Keratinocyte (primary cell): ENCODE measurements around the gene GPR158. TPM values are rescaled to one million over a fixed set of nuclear protein-coding genes. Genes with fewer than 3 reads are reported as not detected.

Source experiments
- DNase-seq: peaks from one replicate; pipeline ENCODE4 v3.0.0-alpha.2; 2011; ENCODE audit warnings: low read depth, missing footprints, low spot score
- FAIRE-seq: peaks from 2 replicates; lab custom pipeline; 2011; peaks lifted over from hg19 to GRCh38; lab: Jason Lieb, UNC
- H2AFZ ChIP-seq: 2 replicates; pipeline ENCODE4 v1.6.0; 2012; ENCODE audit warnings: low read length, control low read depth, inconsistent platforms; ENCODE audit not compliant: control insufficient read depth
- H3K27ac ChIP-seq: 2 replicates; pipeline ENCODE4 v1.5.1; 2011; ENCODE audit warnings: low read length; ENCODE audit not compliant: control insufficient read depth, insufficient read depth
- H3K27me3 ChIP-seq: 3 replicates; pipeline ENCODE4 v1.6.0; 2011; ENCODE audit warnings: low read length; ENCODE audit not compliant: control insufficient read depth, insufficient read depth; ENCODE audit errors: extremely low read depth
- H3K36me3 ChIP-seq, 2 experiments: 2 replicates in 1 of 2; 3 replicates in 1 of 2; pipeline ENCODE4 v1.5.1; 2011; ENCODE audit warnings: low read length in 2 of 2, mild to moderate bottlenecking in 1 of 2; ENCODE audit not compliant: control insufficient read depth in 2 of 2, insufficient read depth in 2 of 2; ENCODE audit errors: extremely low read depth in 1 of 2
- H3K4me1 ChIP-seq: 3 replicates; pipeline ENCODE4 v1.5.1; 2011; ENCODE audit warnings: low read length; ENCODE audit not compliant: control insufficient read depth, insufficient read depth; ENCODE audit errors: extremely low read depth
- H3K4me2 ChIP-seq: 3 replicates; pipeline ENCODE4 v1.6.0; 2011; ENCODE audit warnings: low read depth, low read length; ENCODE audit not compliant: control insufficient read depth, insufficient read depth; ENCODE audit errors: extremely low read depth
- H3K4me3 ChIP-seq, 3 experiments: fragments of 200-600 bp in 1 of 3; sonication (generic) in 1 of 3; 2 replicates in 2 of 3; 3 replicates in 1 of 3; pipeline ENCODE4 v1.5.1; 2011 to 2016; ENCODE audit warnings: low read length in 3 of 3, mild to moderate bottlenecking in 3 of 3, control low read depth in 2 of 3, inconsistent platforms in 1 of 3, low read depth in 1 of 3, mixed read lengths in 1 of 3, mixed run types in 1 of 3, moderate library complexity in 1 of 3; ENCODE audit not compliant: control insufficient read depth in 2 of 3, insufficient read depth in 2 of 3; ENCODE audit errors: extremely low read depth in 1 of 3
- H3K79me2 ChIP-seq: 2 replicates; pipeline ENCODE4 v1.6.0; 2012; ENCODE audit warnings: low read length; ENCODE audit not compliant: control insufficient read depth, insufficient read depth
- H3K9ac ChIP-seq: 3 replicates; pipeline ENCODE4 v1.6.0; 2011; ENCODE audit warnings: low read length; ENCODE audit not compliant: control insufficient read depth, insufficient read depth; ENCODE audit errors: extremely low read depth
- H3K9me1 ChIP-seq: 3 replicates; pipeline ENCODE4 v1.6.0; 2011; ENCODE audit warnings: low read length; ENCODE audit not compliant: control insufficient read depth, insufficient read depth; ENCODE audit errors: extremely low read depth
- H3K9me3 ChIP-seq: 2 replicates; pipeline ENCODE4 v1.5.1; 2012; ENCODE audit warnings: low read depth, low read length; ENCODE audit not compliant: control insufficient read depth
- H4K20me1 ChIP-seq: 3 replicates; pipeline ENCODE4 v1.6.0; 2011; ENCODE audit warnings: low read length; ENCODE audit not compliant: control insufficient read depth, insufficient read depth; ENCODE audit errors: extremely low read depth
- CTCF ChIP-seq, 3 experiments: IDR thresholded peaks in 1 of 3; conservative IDR thresholded peaks in 1 of 3; optimal IDR thresholded peaks in 1 of 3; 2 replicates in 2 of 3; 3 replicates in 1 of 3; pipeline versions ENCODE3 to v1.5.1; 2011; ENCODE audit warnings: low read length in 3 of 3, mild to moderate bottlenecking in 3 of 3, moderate library complexity in 2 of 3, control low read depth in 1 of 3, inconsistent platforms in 1 of 3; ENCODE audit not compliant: insufficient read depth in 2 of 3; ENCODE audit errors: extremely low read depth in 1 of 3
- EZH2 ChIP-seq: IDR thresholded peaks from one replicate; pipeline ENCODE4 v1.6.1; 2012; ENCODE audit warnings: inconsistent platforms, mild to moderate bottlenecking, low read length, moderate library complexity
- dilution Hi-C: fragments of 300-500 bp; cut with MboI; formaldehyde crosslinking; loops from one replicate; pipeline ENCODE4 v1.7.0; 2020; ENCODE audit warnings: low sequenced_read_pairs; ENCODE audit not compliant: extremely low pct_ligation_motif_present
- polyA plus RNA-seq, 5 experiments: library from polyadenylated mRNA; depleted of rRNA in 3 of 5; stranded (reverse) in 3 of 5; stranded (forward) in 1 of 5; unstranded in 1 of 5; fragments of >200 nt; gene quantifications; 1 replicate in 1 of 5; 2 replicates in 3 of 5; 3 replicates in 1 of 5; pipeline versions ENCODE4 v1.2.1 to v1.2.3, GENCODE V29; 2011 to 2012; ENCODE audit warnings: missing spikeins in 2 of 5, low read depth in 1 of 5, low replicate concordance in 1 of 5

GPR158 gene
- polyA plus RNA-seq, 1 donor (not counting 4 experiments of a cell fraction or from before 2014, with no cell fraction given), result not detected

GRCh38 chr10:25142116-25142864 is 32.5 kb upstream of the GPR158 start:
- dilution Hi-C loops, result no loop called here
- no peaks in the 10 kb centered on the region for H3K27me3 ChIP-seq
- H3K9me3 ChIP-seq, result no peaks in the 10 kb centered on the region
- no peak for FAIRE-seq
- H2AFZ ChIP-seq, result no peak overlapping the region
- TF ChIP-seq CTCF (optimal IDR thresholded peaks at IDR 0.05 in 1 of 3, IDR thresholded peaks at IDR 0.05 in 1 of 3, conservative IDR thresholded peaks at IDR 0.05 in 1 of 3; ENCODE audit: extremely low read depth in 1 of 3, insufficient read depth in 2 of 3, low read length in 3 of 3) (no peak), EZH2 (no peak)
- H3K79me2 ChIP-seq, result no peaks in the 10 kb centered on the region
- H3K9me1 ChIP-seq, result no peaks in the 10 kb centered on the region
- no peak overlapping the region for H3K9ac ChIP-seq
- H3K27ac ChIP-seq, result no peak overlapping the region
- no peaks in the 10 kb centered on the region for H4K20me1 ChIP-seq
- H3K36me3 ChIP-seq, result no peaks in the 10 kb centered on the region
- H3K4me1 ChIP-seq, result no peaks in the 10 kb centered on the region
- DNase-seq, result no peak
- H3K4me2 ChIP-seq, result no peak overlapping the region
- H3K4me3 ChIP-seq, result no peak overlapping the region

- H2AFZ ChIP-seq, result no peak overlapping the region
- no peak for FAIRE-seq
- H3K79me2 ChIP-seq, result no peaks in the 10 kb centered on the region
- H3K9me1 ChIP-seq, result no peaks in the 10 kb centered on the region
- H3K9me3 ChIP-seq, result no peaks in the 10 kb centered on the region
- H3K4me2 ChIP-seq, result no peak overlapping the region
- H3K27me3 ChIP-seq, result no peaks in the 10 kb centered on the region
- no peak overlapping the region for H3K27ac ChIP-seq
- no peaks in the 10 kb centered on the region for H3K4me1 ChIP-seq
- DNase-seq, result no peak
- H3K36me3 ChIP-seq, result no peaks in the 10 kb centered on the region
- dilution Hi-C loops, result no loop called here
- TF ChIP-seq CTCF (optimal IDR thresholded peaks at IDR 0.05 in 1 of 3, IDR thresholded peaks at IDR 0.05 in 1 of 3, conservative IDR thresholded peaks at IDR 0.05 in 1 of 3; ENCODE audit: extremely low read depth in 1 of 3, insufficient read depth in 2 of 3, low read length in 3 of 3) (no peak), EZH2 (no peak)
- H3K4me3 ChIP-seq, result no peak overlapping the region
- no peaks in the 10 kb centered on the region for H4K20me1 ChIP-seq
- H3K9ac ChIP-seq, result no peak overlapping the region
Observed at GRCh38 chr10:25157650-25158049, 17.2 kb upstream of the GPR158 start.
